OCI-LY7 (cell line): ENCODE results near the gene CNBP. TPM values are rescaled to one million over a fixed set of nuclear protein-coding genes. Genes with fewer than 3 reads are reported as not detected.

Experiments
- BruUV-seq: library from RNA; stranded (reverse); fragments of 400-500 nt; replicated peaks from 2 replicates; lab custom pipeline; 2021; lab: Mats Ljungman, UMichigan
- CTCF ChIA-PET: fragments of 300-600 bp; sonication (Branson Sonifier 250); formaldehyde crosslinking; loops from one replicate; lab custom pipeline; 2022; ENCODE audit warnings: antibody characterized with exemption; ENCODE audit not compliant: unreplicated experiment; lab: Charles Lee
- POLR2A ChIA-PET: fragments of 300-600 bp; sonication (Branson Sonifier 250); formaldehyde crosslinking; loops from one replicate; lab custom pipeline; 2022; ENCODE audit warnings: antibody characterized with exemption; lab: Charles Lee
- DNase-seq: peaks from one replicate; pipeline ENCODE4 v3.0.0-alpha.2; 2015; ENCODE audit warnings: low spot score
- H2AFZ ChIP-seq: fragments of 200-600 bp; sonication (generic), shearing (Covaris generic); 2 replicates; pipeline ENCODE4 v1.6.1; 2014; ENCODE audit warnings: mild to moderate bottlenecking, antibody characterized with exemption, low read length, moderate library complexity
- H3K27ac ChIP-seq: fragments of 200-600 bp; sonication (generic); 2 replicates; pipeline ENCODE4 v1.5.1; 2014; ENCODE audit warnings: mixed run types, low read depth, mild to moderate bottlenecking, moderate library complexity, low read length, inconsistent platforms; ENCODE audit not compliant: poor library complexity, severe bottlenecking
- H3K36me3 ChIP-seq: fragments of 200-600 bp; sonication (generic); 2 replicates; pipeline ENCODE4 v1.6.1; 2014; ENCODE audit warnings: mild to moderate bottlenecking, antibody characterized with exemption, low read length, moderate library complexity, mixed read lengths; ENCODE audit not compliant: insufficient read depth
- H3K4me1 ChIP-seq: fragments of 200-600 bp; sonication (generic); 2 replicates; pipeline ENCODE4 v1.5.1; 2014; ENCODE audit warnings: mild to moderate bottlenecking, low read length; ENCODE audit not compliant: insufficient read depth, poor library complexity, severe bottlenecking
- H3K4me2 ChIP-seq: fragments of 200-600 bp; sonication (generic); 2 replicates; pipeline ENCODE4 v1.6.1; 2014; ENCODE audit warnings: mild to moderate bottlenecking, low read length
- H3K4me3 ChIP-seq: fragments of 200-600 bp; sonication (generic); 2 replicates; pipeline ENCODE4 v1.5.1; 2014; ENCODE audit warnings: mild to moderate bottlenecking, low read depth, low read length; ENCODE audit not compliant: poor library complexity, severe bottlenecking
- H3K79me2 ChIP-seq: fragments of 200-600 bp; sonication (generic); 2 replicates; pipeline ENCODE4 v1.6.1; 2016; ENCODE audit warnings: low read depth, mild to moderate bottlenecking, low read length, moderate library complexity, mixed read lengths; ENCODE audit not compliant: insufficient read depth
- H3K9me2 ChIP-seq: fragments of 200-600 bp; sonication (generic); 2 replicates; pipeline ENCODE4 v1.6.1; 2016; ENCODE audit warnings: mild to moderate bottlenecking, low read length, mixed read lengths; ENCODE audit not compliant: insufficient read depth
- H3K9me3 ChIP-seq: fragments of 200-600 bp; sonication (generic); 2 replicates; pipeline ENCODE4 v1.6.1; 2014; ENCODE audit warnings: mild to moderate bottlenecking, mixed run types, low read length, mixed read lengths
- H4K20me1 ChIP-seq: fragments of 200-600 bp; sonication (generic); 2 replicates; pipeline ENCODE4 v1.6.1; 2014; ENCODE audit warnings: mild to moderate bottlenecking, antibody characterized with exemption, low read length, moderate library complexity, mixed read lengths; ENCODE audit not compliant: insufficient read depth
- CTCF ChIP-seq: fragments of 200-600 bp; sonication (generic); conservative IDR thresholded peaks from 2 replicates; pipeline ENCODE4 v1.5.1; 2014; ENCODE audit warnings: mild to moderate bottlenecking, antibody characterized with exemption, low read length, moderate library complexity, mixed read lengths
- EZH2phosphoT487 ChIP-seq: fragments of 200-600 bp; sonication (generic); IDR thresholded peaks from 2 replicates; pipeline ENCODE4 v1.6.1; 2018; ENCODE audit warnings: low read depth, borderline replicate concordance, mild to moderate bottlenecking, mixed run types, antibody characterized with exemption, low read length, moderate library complexity, mixed read lengths
- intact Hi-C: fragments of 100-400 bp; cut with micrococcal nuclease; formaldehyde crosslinking; loops from one replicate; pipeline ENCODE4 v1.10.0; 2022; ENCODE audit not compliant: unreplicated experiment
- total RNA-seq, 2 experiments: library from RNA; depleted of rRNA in 1 of 2; stranded (reverse); fragments of >200 nt in 1 of 2; shearing (Covaris generic) in 1 of 2; gene quantifications; 2 replicates each; pipeline ENCODE4 v1.2.3, GENCODE V29; 2014 to 2022

Gene CNBP
- total RNA-seq, 2 experiments from 2014 or later = 324 to 336 TPM

- H3K4me3 ChIP-seq = no peak overlapping the region
- no peak overlapping the region for H3K4me2 ChIP-seq
- H3K9me2 ChIP-seq = no peaks in the 10 kb centered on the region
- H4K20me1 ChIP-seq = no peaks in the 10 kb centered on the region
- no TSS peak for BruUV-seq
- CTCF ChIA-PET = no interaction called here
- no peak for DNase-seq
- H3K79me2 ChIP-seq = no peaks in the 10 kb centered on the region
- H3K27ac ChIP-seq = no peak overlapping the region
- TF ChIP-seq EZH2phosphoT487 (no peak), CTCF (no peak)
- POLR2A ChIA-PET = no interaction called here
- intact Hi-C loops = no loop called here
- H2AFZ ChIP-seq = no peak overlapping the region
- no peaks in the 10 kb centered on the region for H3K36me3 ChIP-seq
- no peaks in the 10 kb centered on the region for H3K4me1 ChIP-seq
- H3K9me3 ChIP-seq = no peaks in the 10 kb centered on the region
Measured at GRCh38 chr3:129211345-129211744, 27.6 kb upstream of the CNBP start.

- H3K4me1 ChIP-seq = no peaks in the 10 kb centered on the region
- H4K20me1 ChIP-seq = no peaks in the 10 kb centered on the region
- H2AFZ ChIP-seq = no peak overlapping the region
- no peaks in the 10 kb centered on the region for H3K9me2 ChIP-seq
- no peak for TF ChIP-seq EZH2phosphoT487
- no peak for TF ChIP-seq CTCF
- H3K9me3 ChIP-seq = no peaks in the 10 kb centered on the region
- no peaks in the 10 kb centered on the region for H3K36me3 ChIP-seq
- BruUV-seq = no TSS peak
- intact Hi-C loops = no loop called here
- CTCF ChIA-PET = no interaction called here
- H3K4me3 ChIP-seq = no peak overlapping the region
- no peaks in the 10 kb centered on the region for H3K79me2 ChIP-seq
- no peak overlapping the region for H3K4me2 ChIP-seq
- no peak for DNase-seq
- POLR2A ChIA-PET = interaction anchor here (0.6 kb wide), 1 partner anchor 32 kb away, joined by 3 read pairs; no protein-coding TSS in a partner anchor
- H3K27ac ChIP-seq = no peak overlapping the region
Measured at GRCh38 chr3:129207479-129207878, 23.8 kb upstream of the CNBP start.

- intact Hi-C loops = no loop called here
- H3K9me2 ChIP-seq = no peaks in the 10 kb centered on the region
- H4K20me1 ChIP-seq = no peaks in the 10 kb centered on the region
- no peaks in the 10 kb centered on the region for H3K36me3 ChIP-seq
- TF ChIP-seq EZH2phosphoT487 (no peak), CTCF (no peak)
- no TSS peak for BruUV-seq
- no peaks in the 10 kb centered on the region for H3K79me2 ChIP-seq
- no peak overlapping the region for H2AFZ ChIP-seq
- no peak overlapping the region for H3K4me3 ChIP-seq
- no peak for DNase-seq
- POLR2A ChIA-PET = no interaction called here
- H3K4me1 ChIP-seq = no peaks in the 10 kb centered on the region
- H3K27ac ChIP-seq = no peak overlapping the region
- CTCF ChIA-PET = no interaction called here
- H3K9me3 ChIP-seq = no peaks in the 10 kb centered on the region
- H3K4me2 ChIP-seq = no peak overlapping the region
Measured at GRCh38 chr3:129205109-129205832, 21.6 kb upstream of the CNBP start.
